H9 (cell line): Measurements from ENCODE around the gene MLIP. TPM values are rescaled to one million over a fixed set of nuclear protein-coding genes. Genes with fewer than 3 reads are reported as not detected.
A peak's percentile ranks its signal among the peaks of the same experiment; 100 is the strongest.

Experiments used
- DNase-seq: peaks from one replicate; pipeline ENCODE4 v3.0.0-alpha.2; 2017
- H2AFZ ChIP-seq: one replicate; pipeline ENCODE4 v1.6.1; 2013; ENCODE audit warnings: mild to moderate bottlenecking, low read length, control low read depth, moderate library complexity
- H2AK5ac ChIP-seq: 2 replicates; pipeline ENCODE4 v1.6.1; 2013; ENCODE audit warnings: low read length, control low read depth, mixed read lengths; ENCODE audit not compliant: insufficient read length
- H2BK120ac ChIP-seq: one replicate; pipeline ENCODE4 v1.6.1; 2013; ENCODE audit warnings: low read depth, mild to moderate bottlenecking, low read length, control low read depth, inconsistent platforms; ENCODE audit not compliant: poor library complexity, severe bottlenecking
- H2BK12ac ChIP-seq: 2 replicates; pipeline ENCODE4 v1.6.1; 2013; ENCODE audit warnings: low read length, control low read depth, mixed read lengths, low read depth; ENCODE audit not compliant: insufficient read length
- H2BK15ac ChIP-seq: 2 replicates; pipeline ENCODE4 v1.6.1; 2013; ENCODE audit warnings: low read depth, low read length, control low read depth
- H2BK20ac ChIP-seq: one replicate; pipeline ENCODE4 v1.6.1; 2013; ENCODE audit warnings: low read depth, mild to moderate bottlenecking, low read length, control low read depth, inconsistent platforms; ENCODE audit not compliant: poor library complexity, severe bottlenecking
- H2BK5ac ChIP-seq: 2 replicates; pipeline ENCODE4 v1.6.1; 2013; ENCODE audit warnings: low read length, control low read depth, mixed read lengths; ENCODE audit not compliant: insufficient read length
- H3K14ac ChIP-seq: 2 replicates; pipeline ENCODE4 v1.6.1; 2013; ENCODE audit warnings: low read length, control low read depth; ENCODE audit not compliant: insufficient read depth
- H3K18ac ChIP-seq: 2 replicates; pipeline ENCODE4 v1.6.1; 2013; ENCODE audit warnings: low read depth, mild to moderate bottlenecking, mixed read lengths, low read length, control low read depth; ENCODE audit not compliant: insufficient read length
- H3K23ac ChIP-seq: 2 replicates; pipeline ENCODE4 v1.6.1; 2013; ENCODE audit warnings: low read length, control low read depth, mixed read lengths, low read depth; ENCODE audit not compliant: insufficient read length
- H3K23me2 ChIP-seq: 2 replicates; pipeline ENCODE4 v1.6.1; 2013; ENCODE audit warnings: low read depth, mild to moderate bottlenecking, mixed read lengths, low read length, control low read depth; ENCODE audit not compliant: insufficient read length, poor library complexity, severe bottlenecking
- H3K27ac ChIP-seq: 2 replicates; pipeline ENCODE4 v1.5.1; 2013; ENCODE audit warnings: low read length, control low read depth, mixed read lengths, low read depth; ENCODE audit not compliant: insufficient read length
- H3K27me3 ChIP-seq: 2 replicates; pipeline ENCODE4 v1.6.1; 2013; ENCODE audit warnings: low read length, control low read depth, inconsistent platforms; ENCODE audit not compliant: insufficient read depth
- H3K4ac ChIP-seq: 2 replicates; pipeline ENCODE4 v1.6.1; 2013; ENCODE audit warnings: low read depth, mild to moderate bottlenecking, control low read depth, inconsistent platforms, low read length, moderate library complexity
- H3K4me1 ChIP-seq: 2 replicates; pipeline ENCODE4 v1.6.1; 2013; ENCODE audit warnings: low read length, control low read depth, inconsistent platforms; ENCODE audit not compliant: insufficient read depth
- H3K4me2 ChIP-seq: 2 replicates; pipeline ENCODE4 v1.6.1; 2013; ENCODE audit warnings: low read length, control low read depth, mixed read lengths; ENCODE audit not compliant: insufficient read length, insufficient read depth
- H3K56ac ChIP-seq: 2 replicates; pipeline ENCODE4 v1.6.1; 2013; ENCODE audit warnings: low read depth, mild to moderate bottlenecking, mixed read lengths, low read length, control low read depth; ENCODE audit not compliant: insufficient read length
- H3K79me1 ChIP-seq: 2 replicates; pipeline ENCODE4 v1.6.1; 2013; ENCODE audit warnings: low read depth, mild to moderate bottlenecking, moderate library complexity, low read length, control low read depth, inconsistent platforms; ENCODE audit not compliant: insufficient read depth, poor library complexity, severe bottlenecking
- H3K79me2 ChIP-seq: 2 replicates; pipeline ENCODE4 v1.6.1; 2013; ENCODE audit warnings: low read length, control low read depth, inconsistent platforms; ENCODE audit not compliant: insufficient read depth
- H3K9ac ChIP-seq: 2 replicates; pipeline ENCODE4 v1.6.1; 2013; ENCODE audit warnings: low read length, control low read depth, mixed read lengths; ENCODE audit not compliant: insufficient read length; ENCODE audit errors: extremely low read depth
- H3K9me3 ChIP-seq: one replicate; pipeline ENCODE4 v1.6.1; 2013; ENCODE audit warnings: low read depth, low read length, inconsistent platforms; ENCODE audit not compliant: control insufficient read depth
- H3T11ph ChIP-seq: one replicate; pipeline ENCODE4 v1.6.1; 2013; ENCODE audit warnings: mild to moderate bottlenecking, low read length, control low read depth, inconsistent platforms
- H4K20me1 ChIP-seq: one replicate; pipeline ENCODE4 v1.6.1; 2013; ENCODE audit not compliant: control insufficient read depth, insufficient read length, insufficient read depth
- H4K5ac ChIP-seq: 2 replicates; pipeline ENCODE4 v1.6.1; 2013; ENCODE audit warnings: low read depth, mild to moderate bottlenecking, mixed read lengths, low read length, control low read depth; ENCODE audit not compliant: insufficient read length
- H4K8ac ChIP-seq: replicated peaks from 2 replicates; pipeline ENCODE4 v1.6.1; 2013; ENCODE audit warnings: low read length, control low read depth, mixed read lengths, low read depth; ENCODE audit not compliant: insufficient read length
- H4K91ac ChIP-seq: 2 replicates; pipeline ENCODE4 v1.6.1; 2013; ENCODE audit warnings: low read depth, mild to moderate bottlenecking, moderate library complexity, mixed read lengths, low read length, control low read depth; ENCODE audit not compliant: insufficient read length
- H3K27ac Mint-ChIP-seq, 3 experiments: 2 replicates in 2 of 3; 3 replicates in 1 of 3; pipeline ENCODE4 v1.8.0; 2020 to 2021; ENCODE audit warnings: mixed read lengths in 3 of 3, mild to moderate bottlenecking in 1 of 3, moderate library complexity in 1 of 3
- H3K27me3 Mint-ChIP-seq: 2 replicates; pipeline ENCODE4 v1.8.0; 2021; ENCODE audit warnings: low read depth, mild to moderate bottlenecking, moderate library complexity, mixed read lengths
- H3K36me3 Mint-ChIP-seq, 3 experiments: 2 replicates in 2 of 3; 3 replicates in 1 of 3; pipeline ENCODE4 v1.8.0; 2020 to 2021; ENCODE audit warnings: low read depth in 3 of 3, mixed read lengths in 3 of 3; ENCODE audit not compliant: insufficient read depth in 1 of 3
- H3K4me1 Mint-ChIP-seq, 2 experiments: 2 replicates each; pipeline ENCODE4 v1.8.0; 2020; ENCODE audit warnings: mixed read lengths in 2 of 2
- H3K4me3 Mint-ChIP-seq, 2 experiments: 2 replicates in 1 of 2; 3 replicates in 1 of 2; pipeline ENCODE4 v1.8.0; 2020 to 2021; ENCODE audit warnings: mild to moderate bottlenecking in 2 of 2, mixed read lengths in 2 of 2, moderate library complexity in 1 of 2
- H3K9me3 Mint-ChIP-seq, 2 experiments: 2 replicates in 1 of 2; 3 replicates in 1 of 2; pipeline ENCODE4 v1.8.0; 2020; ENCODE audit warnings: mild to moderate bottlenecking in 2 of 2, mixed read lengths in 2 of 2, moderate library complexity in 1 of 2
- WGBS: extraction: QIAGEN DNeasy Blood & Tissue Kit; methylation state at CpG from one replicate; pipeline ENCODE4 v1.1.7; 2013; ENCODE audit warnings: missing lambda C conversion rate, low lambda C conversion rate, mixed read lengths; ENCODE audit not compliant: insufficient read length; ENCODE audit errors: extremely low coverage; 5-methylcytosine and 5-hydroxymethylcytosine counted together
- total RNA-seq: library from RNA; stranded (reverse); gene quantifications from 2 replicates; pipeline ENCODE4 v1.2.1, GENCODE V29; 2021
- TF ChIP-seq, protein P1 (sequence below): fragments of 200-600 bp; sonication (generic); conservative IDR thresholded peaks from 3 replicates; pipeline ENCODE4 v1.8.0; 2021; ENCODE audit warnings: antibody characterized with exemption, mild to moderate bottlenecking

The MLIP gene
- total RNA-seq, 1 experiment from 2014 or later, result not detected

DNA sequence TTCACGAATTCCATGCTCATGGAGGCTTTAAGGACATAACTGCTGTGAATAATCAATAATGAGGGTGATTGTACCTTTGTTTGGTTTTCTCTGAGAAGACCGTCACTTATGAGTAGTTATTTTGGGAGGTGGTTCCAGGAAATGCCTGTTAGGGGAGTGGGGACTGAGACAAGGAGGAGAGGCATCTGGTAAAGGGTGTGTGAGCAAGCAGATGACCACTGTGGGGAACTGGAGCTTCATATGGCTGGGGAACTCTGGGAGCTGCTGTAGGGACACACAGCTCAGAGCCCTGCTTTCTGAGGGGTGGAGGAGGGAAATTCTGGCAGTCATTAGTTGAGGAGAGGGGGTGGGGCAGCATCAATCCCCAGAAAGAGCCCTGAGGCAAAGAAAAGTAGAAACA is 125.7 kb downstream of the MLIP start:
- Histone ChIP-seq H3K9me3 (no peaks in the 10 kb centered on the region), H3K14ac (no peak overlapping the region), H3K79me1 (no peaks in the 10 kb centered on the region), H4K8ac (no peak overlapping the region), H3K4ac (no peak overlapping the region), H3K27me3 (no peaks in the 10 kb centered on the region), H2BK20ac (no peak overlapping the region), H4K5ac (no peak overlapping the region), H2AK5ac (no peak overlapping the region), H4K20me1 (no peaks in the 10 kb centered on the region), H2AFZ (no peak overlapping the region), H2BK12ac (no peak overlapping the region), H3K23ac (no peak overlapping the region), H3K9ac (no peak overlapping the region), H4K91ac (no peak overlapping the region), H2BK5ac (no peak overlapping the region), H3K56ac (no peak overlapping the region), H3K27ac (no peak overlapping the region), H3K4me1 (no peaks in the 10 kb centered on the region), H3K79me2 (no peaks in the 10 kb centered on the region), H2BK120ac (no peak overlapping the region), H3T11ph (no peak overlapping the region), H3K18ac (no peak overlapping the region), H3K4me2 (no peak overlapping the region), H2BK15ac (no peak overlapping the region), H3K23me2 (no peaks in the 10 kb centered on the region)
- Mint-ChIP-seq H3K27me3 (no peaks in the 10 kb centered on the region; the same call in 1 of the 2 replicates), H3K9me3 (no peaks in the 10 kb centered on the region), H3K36me3 (no peaks in the 10 kb centered on the region), H3K27ac (peak overlapping the region in 2 of 3 experiments; percentile 8 to 56; a peak in 3 of 7 replicates), H3K4me1 (peaks cover 3 to 4% of the 10 kb centered on the region in 2 experiments; a peak in 2 of 4 replicates), H3K4me3 (no peak overlapping the region)
- no CpG with 5 or more reads among the region's 2 CpGs for WGBS
- DNase-seq, result no peak
- TF ChIP-seq, protein P1, sequence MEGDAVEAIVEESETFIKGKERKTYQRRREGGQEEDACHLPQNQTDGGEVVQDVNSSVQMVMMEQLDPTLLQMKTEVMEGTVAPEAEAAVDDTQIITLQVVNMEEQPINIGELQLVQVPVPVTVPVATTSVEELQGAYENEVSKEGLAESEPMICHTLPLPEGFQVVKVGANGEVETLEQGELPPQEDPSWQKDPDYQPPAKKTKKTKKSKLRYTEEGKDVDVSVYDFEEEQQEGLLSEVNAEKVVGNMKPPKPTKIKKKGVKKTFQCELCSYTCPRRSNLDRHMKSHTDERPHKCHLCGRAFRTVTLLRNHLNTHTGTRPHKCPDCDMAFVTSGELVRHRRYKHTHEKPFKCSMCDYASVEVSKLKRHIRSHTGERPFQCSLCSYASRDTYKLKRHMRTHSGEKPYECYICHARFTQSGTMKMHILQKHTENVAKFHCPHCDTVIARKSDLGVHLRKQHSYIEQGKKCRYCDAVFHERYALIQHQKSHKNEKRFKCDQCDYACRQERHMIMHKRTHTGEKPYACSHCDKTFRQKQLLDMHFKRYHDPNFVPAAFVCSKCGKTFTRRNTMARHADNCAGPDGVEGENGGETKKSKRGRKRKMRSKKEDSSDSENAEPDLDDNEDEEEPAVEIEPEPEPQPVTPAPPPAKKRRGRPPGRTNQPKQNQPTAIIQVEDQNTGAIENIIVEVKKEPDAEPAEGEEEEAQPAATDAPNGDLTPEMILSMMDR, result no peak
